ENCODE measurements around the gene TBCC.
"Not testable (repeated sequence)": the region's sequence is repeated elsewhere in the genome, so short reads cannot be mapped to it uniquely, and the experiment has no call there.

Gene TBCC

GRCh38 chr6:42742116-42742894, 3.6 kb downstream of the TBCC start:
- no peak overlapping the region for H3K4me3 ChIP-seq (ENCODE audit: low read depth, low read length)
- DNase-seq (ENCODE audit: low read depth), result peak; percentile 37

GRCh38 chr6:42740725-42741124, 5.2 kb downstream of the TBCC start:
- no peak overlapping the region for H3K4me3 ChIP-seq (ENCODE audit: low read depth, low read length)
- DNase-seq (ENCODE audit: low read depth), result no peak

- no peak overlapping the region for H3K4me3 ChIP-seq (ENCODE audit: low read depth, low read length)
- DNase-seq (ENCODE audit: low read depth), result no peak
Measured at GRCh38 chr6:42735976-42736375, 9.9 kb downstream of the TBCC start.

- H3K4me3 ChIP-seq (ENCODE audit: low read depth, low read length); DNase-seq (ENCODE audit: low read depth): not testable (repeated sequence)
Measured at GRCh38 chr6:42733867-42734481, 11.9 kb downstream of the TBCC start.

- DNase-seq (ENCODE audit: low read depth), result no peak
Measured at GRCh38 chr6:42729731-42730130, 16.2 kb downstream of the TBCC start.

GRCh38 chr6:42727627-42728026, 18.3 kb downstream of the TBCC start:
- no peak overlapping the region for H3K4me3 ChIP-seq (ENCODE audit: low read depth, low read length)
- DNase-seq (ENCODE audit: low read depth), result no peak

More at GRCh38 chr6:42729731-42730130, 16.2 kb downstream of the TBCC start:
- no peak overlapping the region for H3K4me3 ChIP-seq (ENCODE audit: low read depth, low read length)

- DNase-seq (ENCODE audit: low read depth), result no peak
- H3K4me3 ChIP-seq (ENCODE audit: low read depth, low read length), result peak overlapping the region; percentile 32
Measured at GRCh38 chr6:42727087-42727611, 18.8 kb downstream of the TBCC start.

- peak; percentile 75 for DNase-seq (ENCODE audit: low read depth)
- peak overlapping the region; percentile 32 for H3K4me3 ChIP-seq (ENCODE audit: low read depth, low read length)
Measured at GRCh38 chr6:42726485-42727086, 19.3 kb downstream of the TBCC start.

GRCh38 chr6:42726026-42726425, 19.9 kb downstream of the TBCC start:
- no peak for DNase-seq (ENCODE audit: low read depth)
- H3K4me3 ChIP-seq (ENCODE audit: low read depth, low read length), result no peak overlapping the region

- no peak for DNase-seq (ENCODE audit: low read depth)
- H3K4me3 ChIP-seq (ENCODE audit: low read depth, low read length), result no peak overlapping the region
Measured at GRCh38 chr6:42724825-42725224, 21.1 kb downstream of the TBCC start.

GRCh38 chr6:42722497-42722896, 23.4 kb downstream of the TBCC start, which contains the start of gene PRPH2:
Gene PRPH2, minus strand, starts transcription at chr6:42722597. Its CDS starts 263 bp downstream, at chr6:42722334.
- DNase-seq (ENCODE audit: low read depth), result no peak

GRCh38 chr6:42720739-42721138, 25.2 kb downstream of the TBCC start:
- DNase-seq (ENCODE audit: low read depth), result no peak
- H3K4me3 ChIP-seq (ENCODE audit: low read depth, low read length), result no peak overlapping the region

More at GRCh38 chr6:42722497-42722896, 23.4 kb downstream of the TBCC start, which contains the start of gene PRPH2:
- no peak within 1 kb of the TSS for H3K4me3 ChIP-seq (ENCODE audit: low read depth, low read length)

GRCh38 chr6:42715871-42716270, 30.0 kb downstream of the TBCC start:
- H3K4me3 ChIP-seq (ENCODE audit: low read depth, low read length), result no peak overlapping the region
- DNase-seq (ENCODE audit: low read depth), result no peak

GRCh38 chr6:42714098-42714761, 31.7 kb downstream of the TBCC start:
- DNase-seq (ENCODE audit: low read depth), result no peak
- H3K4me3 ChIP-seq (ENCODE audit: low read depth, low read length), result no peak overlapping the region

GRCh38 chr6:42711930-42712329, 34.0 kb downstream of the TBCC start:
- no peak for DNase-seq (ENCODE audit: low read depth)
- no peak overlapping the region for H3K4me3 ChIP-seq (ENCODE audit: low read depth, low read length)

GRCh38 chr6:42710316-42710715, 35.6 kb downstream of the TBCC start:
- DNase-seq (ENCODE audit: low read depth), result no peak
- H3K4me3 ChIP-seq (ENCODE audit: low read depth, low read length), result no peak overlapping the region

GRCh38 chr6:42709871-42710270, 36.0 kb downstream of the TBCC start:
- no peak for DNase-seq (ENCODE audit: low read depth)
- no peak overlapping the region for H3K4me3 ChIP-seq (ENCODE audit: low read depth, low read length)

- no peak overlapping the region for H3K4me3 ChIP-seq (ENCODE audit: low read depth, low read length)
- DNase-seq (ENCODE audit: low read depth), result no peak
Measured at GRCh38 chr6:42708096-42708495, 37.8 kb downstream of the TBCC start.

- no peak overlapping the region for H3K4me3 ChIP-seq (ENCODE audit: low read depth, low read length)
- DNase-seq (ENCODE audit: low read depth), result no peak
Measured at GRCh38 chr6:42707595-42707994, 38.3 kb downstream of the TBCC start.

- DNase-seq (ENCODE audit: low read depth), result no peak
- no peak overlapping the region for H3K4me3 ChIP-seq (ENCODE audit: low read depth, low read length)
Measured at GRCh38 chr6:42704937-42705374, 40.9 kb downstream of the TBCC start.

All from skeletal muscle cell (primary cell).